Panc1 (cell line): ENCODE measurements around the gene FILIP1. TPM values are rescaled to one million over a fixed set of nuclear protein-coding genes. Genes with fewer than 3 reads are reported as not detected.

Experiments
- ATAC-seq: fragments of 200-7000 bp; cut with Tn5 transposase; 2 replicates; pipeline ENCODE4 v1.9.1; 2020; ENCODE audit warnings: mild to moderate bottlenecking, moderate library complexity
- BruUV-seq: library from RNA; stranded (reverse); fragments of 400-500 nt; replicated peaks from 2 replicates; lab custom pipeline; 2021; lab: Mats Ljungman, UMichigan
- CTCF ChIA-PET: fragments of 300-600 bp; sonication (Branson Sonifier 250); formaldehyde crosslinking; loops from one replicate; lab custom pipeline; 2022; ENCODE audit warnings: antibody characterized with exemption; lab: Charles Lee
- POLR2A ChIA-PET: fragments of 300-600 bp; sonication (Branson Sonifier 250); formaldehyde crosslinking; loops from one replicate; lab custom pipeline; 2022; ENCODE audit warnings: antibody characterized with exemption; lab: Charles Lee
- DNase-seq: peaks from one replicate; pipeline ENCODE4 v3.0.0-alpha.2; 2010; ENCODE audit warnings: low read depth, low spot score
- H3K27ac ChIP-seq: 2 replicates; pipeline ENCODE4 v1.5.1; 2011; ENCODE audit warnings: mild to moderate bottlenecking, low read length, inconsistent platforms
- H3K27me3 ChIP-seq: fragments of 200-500 bp; sonication (Bioruptor generic); 2 replicates; pipeline ENCODE4 v1.6.0; 2014; ENCODE audit warnings: low read length, inconsistent platforms; ENCODE audit not compliant: control insufficient read depth, insufficient read depth
- H3K36me3 ChIP-seq: fragments of 200-500 bp; sonication (Bioruptor generic); 2 replicates; pipeline ENCODE4 v1.5.1; 2014; ENCODE audit warnings: inconsistent platforms, mild to moderate bottlenecking, low read length, moderate library complexity; ENCODE audit not compliant: control insufficient read depth, insufficient read depth
- H3K4me1 ChIP-seq: 2 replicates; pipeline ENCODE4 v1.5.1; 2011; ENCODE audit warnings: inconsistent platforms, mild to moderate bottlenecking, low read length, moderate library complexity; ENCODE audit not compliant: control insufficient read depth, insufficient read depth
- H3K4me3 ChIP-seq, 2 experiments: 2 replicates each; pipeline ENCODE4 v1.5.1; 2011 to 2012; ENCODE audit warnings: low read depth in 2 of 2, low read length in 2 of 2, mild to moderate bottlenecking in 2 of 2, inconsistent platforms in 1 of 2, moderate library complexity in 1 of 2
- H3K9me3 ChIP-seq: fragments of 200-500 bp; sonication (Bioruptor generic); 2 replicates; pipeline ENCODE4 v1.5.1; 2014; ENCODE audit warnings: low read depth, mild to moderate bottlenecking, inconsistent platforms, low read length, moderate library complexity; ENCODE audit not compliant: control insufficient read depth, insufficient read depth
- POLR2AphosphoS5 ChIP-seq: IDR thresholded peaks from 2 replicates; pipeline ENCODE4 v1.6.1; 2012; ENCODE audit warnings: mild to moderate bottlenecking, low read depth, low read length, moderate library complexity
- REST ChIP-seq, 2 experiments: IDR thresholded peaks; 2 replicates each; pipeline ENCODE4 v1.6.1; 2011 to 2012; ENCODE audit warnings: low read depth in 2 of 2, control low read depth in 1 of 2, low read length in 1 of 2, mild to moderate bottlenecking in 1 of 2, moderate library complexity in 1 of 2; ENCODE audit not compliant: insufficient read depth in 1 of 2
- SIN3A ChIP-seq: IDR thresholded peaks from 2 replicates; pipeline ENCODE4 v1.6.1; 2012; ENCODE audit warnings: low read depth, mild to moderate bottlenecking, low read length, moderate library complexity, borderline replicate concordance; ENCODE audit not compliant: insufficient read depth
- TCF7L2 ChIP-seq: IDR thresholded peaks from 2 replicates; pipeline ENCODE4 v1.6.1; 2011; ENCODE audit warnings: mild to moderate bottlenecking, low read depth, low read length, inconsistent platforms
- in situ Hi-C: cut with HindIII; loops from 2 replicates; pipeline ENCODE4 v1.10.0; 2016; ENCODE audit warnings: low sequenced_read_pairs, low pct_unique_long_range_greater_than_20kb
- intact Hi-C: fragments of 100-400 bp; cut with micrococcal nuclease; formaldehyde crosslinking; loops from one replicate; pipeline ENCODE4 v1.10.0; 2022; ENCODE audit not compliant: unreplicated experiment
- total RNA-seq: library from RNA; stranded (reverse); gene quantifications from one replicate; pipeline ENCODE4 v1.2.1, GENCODE V29; 2021; ENCODE audit not compliant: unreplicated experiment
- TF ChIP-seq, protein P1 (sequence below): fragments of 450-650 bp; IDR thresholded peaks from 2 replicates; pipeline ENCODE4 v1.5.1; 2017; ENCODE audit warnings: mild to moderate bottlenecking

FILIP1 gene
- total RNA-seq, 1 experiment from 2014 or later: 0.26 TPM

GRCh38 chr6:75308250-75308988 lies 185.2 kb downstream of the FILIP1 start:
- in situ Hi-C loops: no loop called here
- no peak for DNase-seq
- Histone ChIP-seq H3K9me3 (no peaks in the 10 kb centered on the region), H3K36me3 (no peaks in the 10 kb centered on the region), H3K27ac (no peak overlapping the region), H3K27me3 (no peaks in the 10 kb centered on the region; the same call in 1 of the 2 replicates), H3K4me1 (no peaks in the 10 kb centered on the region), H3K4me3 (no peak overlapping the region)
- BruUV-seq: no TSS peak
- no peak for TF ChIP-seq TCF7L2
- TF ChIP-seq, protein P1, sequence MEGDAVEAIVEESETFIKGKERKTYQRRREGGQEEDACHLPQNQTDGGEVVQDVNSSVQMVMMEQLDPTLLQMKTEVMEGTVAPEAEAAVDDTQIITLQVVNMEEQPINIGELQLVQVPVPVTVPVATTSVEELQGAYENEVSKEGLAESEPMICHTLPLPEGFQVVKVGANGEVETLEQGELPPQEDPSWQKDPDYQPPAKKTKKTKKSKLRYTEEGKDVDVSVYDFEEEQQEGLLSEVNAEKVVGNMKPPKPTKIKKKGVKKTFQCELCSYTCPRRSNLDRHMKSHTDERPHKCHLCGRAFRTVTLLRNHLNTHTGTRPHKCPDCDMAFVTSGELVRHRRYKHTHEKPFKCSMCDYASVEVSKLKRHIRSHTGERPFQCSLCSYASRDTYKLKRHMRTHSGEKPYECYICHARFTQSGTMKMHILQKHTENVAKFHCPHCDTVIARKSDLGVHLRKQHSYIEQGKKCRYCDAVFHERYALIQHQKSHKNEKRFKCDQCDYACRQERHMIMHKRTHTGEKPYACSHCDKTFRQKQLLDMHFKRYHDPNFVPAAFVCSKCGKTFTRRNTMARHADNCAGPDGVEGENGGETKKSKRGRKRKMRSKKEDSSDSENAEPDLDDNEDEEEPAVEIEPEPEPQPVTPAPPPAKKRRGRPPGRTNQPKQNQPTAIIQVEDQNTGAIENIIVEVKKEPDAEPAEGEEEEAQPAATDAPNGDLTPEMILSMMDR: no peak
- ChIA-PET POLR2A (interaction anchor here (0.6 kb wide), 1 partner anchor 8 kb away, joined by 3 read pairs; no protein-coding TSS in a partner anchor), CTCF (no interaction called here)
- ATAC-seq: no peak
- intact Hi-C loops: no loop called here

- CTCF ChIA-PET: no interaction called here
- intact Hi-C loops (no loop called here), in situ Hi-C loops (no loop called here)
These were observed 186.1 kb downstream of the FILIP1 start for GRCh38 chr6:75307364-75308004.

More at GRCh38 chr6:75307364-75308004, 186.1 kb downstream of the FILIP1 start:
- BruUV-seq: no TSS peak
- Histone ChIP-seq H3K4me3 (no peak overlapping the region), H3K4me1 (no peaks in the 10 kb centered on the region), H3K27me3 (no peaks in the 10 kb centered on the region; the same call in 1 of the 2 replicates), H3K27ac (no peak overlapping the region), H3K36me3 (no peaks in the 10 kb centered on the region), H3K9me3 (no peaks in the 10 kb centered on the region)
- POLR2A ChIA-PET: interaction anchor here (0.6 kb wide), 1 partner anchor 9 kb away, joined by 3 read pairs; no protein-coding TSS in a partner anchor
- no peak for DNase-seq
- TF ChIP-seq POLR2AphosphoS5: no peak
- no peak for TF ChIP-seq SIN3A
- TF ChIP-seq, protein P1: no peak
- TF ChIP-seq REST (IDR thresholded peaks at IDR 0.05; ENCODE audit: insufficient read depth in 1 of 2, low read depth in 2 of 2, low read length in 1 of 2): no peak
- no peak for TF ChIP-seq TCF7L2
- ATAC-seq: no peak
